Osteoblast (primary cell): ENCODE data around the gene CPT1B. TPM values are rescaled to one million over a fixed set of nuclear protein-coding genes. Genes with fewer than 3 reads are reported as not detected.

Experiments
- DNase-seq: peaks from one replicate; pipeline ENCODE4 v3.0.0; 2011; ENCODE audit warnings: low spot score, mixed read lengths; ENCODE audit not compliant: insufficient read length; ENCODE audit errors: missing footprints
- H2AFZ ChIP-seq: 2 replicates; pipeline ENCODE4 v1.6.0; 2011; ENCODE audit warnings: mild to moderate bottlenecking, low read length
- H3K27ac ChIP-seq: 2 replicates; pipeline ENCODE4 v1.5.1; 2011; ENCODE audit warnings: mild to moderate bottlenecking, low read depth, low read length, moderate library complexity
- H3K27me3 ChIP-seq: 2 replicates; pipeline ENCODE4 v1.6.0; 2012; ENCODE audit warnings: mild to moderate bottlenecking, control low read depth, inconsistent platforms, low read length, moderate library complexity; ENCODE audit not compliant: insufficient read depth
- H3K36me3 ChIP-seq: 2 replicates; pipeline ENCODE4 v1.5.1; 2011; ENCODE audit warnings: mild to moderate bottlenecking, low read length, control low read depth, moderate library complexity; ENCODE audit not compliant: insufficient read depth
- H3K4me1 ChIP-seq: 2 replicates; pipeline ENCODE4 v1.5.1; 2011; ENCODE audit warnings: mild to moderate bottlenecking, low read length, control low read depth, moderate library complexity; ENCODE audit not compliant: insufficient read depth
- H3K4me2 ChIP-seq: 2 replicates; pipeline ENCODE4 v1.6.0; 2011; ENCODE audit warnings: mild to moderate bottlenecking, low read length; ENCODE audit not compliant: insufficient read depth
- H3K4me3 ChIP-seq: fragments of 200-600 bp; sonication (generic); 3 replicates; pipeline ENCODE4 v1.5.1; 2012; ENCODE audit warnings: mild to moderate bottlenecking, low read length, inconsistent platforms; ENCODE audit not compliant: insufficient read depth
- H3K79me2 ChIP-seq: 2 replicates; pipeline ENCODE4 v1.6.0; 2012; ENCODE audit warnings: mild to moderate bottlenecking, low read length, control low read depth, inconsistent platforms; ENCODE audit not compliant: insufficient read depth
- H3K9me3 ChIP-seq: 2 replicates; pipeline ENCODE4 v1.5.1; 2011; ENCODE audit warnings: low read depth, low read length, control low read depth
- H4K20me1 ChIP-seq: 2 replicates; pipeline ENCODE4 v1.6.0; 2012; ENCODE audit warnings: mild to moderate bottlenecking, low read length, control low read depth; ENCODE audit not compliant: insufficient read depth
- total RNA-seq: library from RNA; depleted of rRNA; stranded (reverse); fragments of >200 nt; gene quantifications from 2 replicates; pipeline ENCODE4 v1.2.3, GENCODE V29; 2012
- TF ChIP-seq, protein P1 (sequence below): IDR thresholded peaks from 2 replicates; pipeline ENCODE4 v1.5.1; 2011; ENCODE audit warnings: mild to moderate bottlenecking, low read depth, low read length, moderate library complexity; ENCODE audit errors: extremely low read depth

CPT1B gene
- total RNA-seq, 1 donor = 1.8 TPM

DNA sequence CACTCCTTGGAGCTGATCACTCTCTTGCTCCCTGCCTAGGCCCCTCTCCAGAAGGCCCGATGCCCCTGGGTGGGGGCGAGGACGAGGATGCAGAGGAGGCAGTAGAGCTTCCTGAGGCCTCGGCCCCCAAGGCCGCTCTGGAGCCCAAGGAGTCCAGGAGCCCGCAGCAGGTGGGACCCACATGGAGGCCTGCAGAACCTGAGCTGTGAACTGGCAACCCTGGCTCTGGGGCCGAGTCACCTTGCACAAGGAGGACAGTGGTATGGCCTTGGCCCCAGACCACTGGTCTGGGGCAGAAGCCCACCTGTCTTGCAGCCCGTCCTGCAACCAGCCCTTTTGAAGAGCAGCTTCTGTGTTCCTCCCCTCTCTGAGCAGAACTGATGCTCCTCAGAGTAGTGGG is 59.1 kb downstream of the CPT1B start:
- peaks cover 15% of the 10 kb centered on the region for H4K20me1 ChIP-seq
- H2AFZ ChIP-seq = no peak overlapping the region
- H3K9me3 ChIP-seq = no peaks in the 10 kb centered on the region
- H3K36me3 ChIP-seq = peaks cover 32% of the 10 kb centered on the region
- no peak overlapping the region for H3K4me3 ChIP-seq
- peaks cover 1% of the 10 kb centered on the region for H3K4me1 ChIP-seq
- TF ChIP-seq, protein P1, sequence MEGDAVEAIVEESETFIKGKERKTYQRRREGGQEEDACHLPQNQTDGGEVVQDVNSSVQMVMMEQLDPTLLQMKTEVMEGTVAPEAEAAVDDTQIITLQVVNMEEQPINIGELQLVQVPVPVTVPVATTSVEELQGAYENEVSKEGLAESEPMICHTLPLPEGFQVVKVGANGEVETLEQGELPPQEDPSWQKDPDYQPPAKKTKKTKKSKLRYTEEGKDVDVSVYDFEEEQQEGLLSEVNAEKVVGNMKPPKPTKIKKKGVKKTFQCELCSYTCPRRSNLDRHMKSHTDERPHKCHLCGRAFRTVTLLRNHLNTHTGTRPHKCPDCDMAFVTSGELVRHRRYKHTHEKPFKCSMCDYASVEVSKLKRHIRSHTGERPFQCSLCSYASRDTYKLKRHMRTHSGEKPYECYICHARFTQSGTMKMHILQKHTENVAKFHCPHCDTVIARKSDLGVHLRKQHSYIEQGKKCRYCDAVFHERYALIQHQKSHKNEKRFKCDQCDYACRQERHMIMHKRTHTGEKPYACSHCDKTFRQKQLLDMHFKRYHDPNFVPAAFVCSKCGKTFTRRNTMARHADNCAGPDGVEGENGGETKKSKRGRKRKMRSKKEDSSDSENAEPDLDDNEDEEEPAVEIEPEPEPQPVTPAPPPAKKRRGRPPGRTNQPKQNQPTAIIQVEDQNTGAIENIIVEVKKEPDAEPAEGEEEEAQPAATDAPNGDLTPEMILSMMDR = no peak
- H3K27ac ChIP-seq = no peak overlapping the region
- peak; percentile 37 for DNase-seq
- H3K27me3 ChIP-seq = no peaks in the 10 kb centered on the region
- peaks cover 53% of the 10 kb centered on the region for H3K79me2 ChIP-seq
- H3K4me2 ChIP-seq = no peak overlapping the region

Other genes starting within 250 kb of the CPT1B start
- 51.0 and 61.2 TPM in 2 replicates for gene PPP6R2, start 235.1 kb downstream of the CPT1B start, total RNA-seq
- 74.3 and 93.0 TPM in 2 replicates for gene SBF1, start 103.4 kb downstream of the CPT1B start, total RNA-seq
- 9.1 and 9.4 TPM in 2 replicates for gene ADM2, start 96.9 kb downstream of the CPT1B start, total RNA-seq
- gene MIOX, start 91.6 kb downstream of the CPT1B start, total RNA-seq = under 0.01 TPM in 1 of 2 replicates, not detected in the other
- 56.8 and 60.7 TPM in 2 replicates for gene LMF2, start 70.7 kb downstream of the CPT1B start, total RNA-seq
- 24.2 and 27.5 TPM in 2 replicates for gene NCAPH2, start 70.2 kb downstream of the CPT1B start, total RNA-seq
- 5.1 and 5.6 TPM in 2 replicates for gene SCO2, start 52.8 kb downstream of the CPT1B start, total RNA-seq
- 14.4 and 30.0 TPM in 2 replicates for gene TYMP, start 48.4 kb downstream of the CPT1B start, total RNA-seq
- 0.29 and 0.72 TPM in 2 replicates for gene KLHDC7B, start 32.5 kb downstream of the CPT1B start, total RNA-seq
- gene SYCE3, start 15.5 kb downstream of the CPT1B start, total RNA-seq = not detected in 2 replicates
- gene CHKB, start 4.4 kb upstream of the CPT1B start, total RNA-seq = 27.4 and 28.6 TPM in 2 replicates
- 0.29 and 0.36 TPM in 2 replicates for gene MAPK8IP2, start 22.4 kb upstream of the CPT1B start, total RNA-seq
- 35.1 and 38.4 TPM in 2 replicates for gene ARSA, start 49.7 kb upstream of the CPT1B start, total RNA-seq
- gene SHANK3, start 94.4 kb upstream of the CPT1B start, total RNA-seq = 0.36 and 0.59 TPM in 2 replicates
- 1.4 TPM in 1 of 2 replicates, not detected in the other for gene ACR, start 159.8 kb upstream of the CPT1B start, total RNA-seq
- 17.7 and 20.3 TPM in 2 replicates for gene RABL2B, start 205.2 kb upstream of the CPT1B start, total RNA-seq